H1 (cell line): ENCODE results near the gene SLC27A1. TPM values are rescaled to one million over a fixed set of nuclear protein-coding genes. Genes with fewer than 3 reads are reported as not detected.

Experiments
- polyA plus RNA-seq, 7 experiments: library from polyadenylated mRNA; depleted of rRNA in 3 of 7; stranded (reverse) in 5 of 7; unstranded in 2 of 7; fragments of >200 nt in 5 of 7; fragments of 200-250 nt in 2 of 7; gene quantifications; 1 replicate in 5 of 7; 2 replicates in 1 of 7; 4 replicates in 1 of 7; pipeline versions ENCODE4 v1.2.1 to v1.2.3, GENCODE V29; 2011 to 2013; ENCODE audit warnings: missing spikeins in 2 of 7, mixed read lengths in 2 of 7
- total RNA-seq: library from RNA; stranded (reverse); fragmentation: NEBNext Ultra II Directional; extraction: Animal tissue kit (Norgen Biotek cat#: 25700); gene quantifications from 2 replicates; pipeline ENCODE4 v1.2.1, GENCODE V29; 2021
- TF ChIP-seq, protein P1 (sequence below): fragments of 300-600 bp; sonication (generic); IDR thresholded peaks from 2 replicates; pipeline ENCODE4 v1.7.1; 2012; ENCODE audit warnings: low read length, moderate library complexity, mild to moderate bottlenecking, inconsistent platforms; ENCODE audit not compliant: insufficient replicate concordance

SLC27A1 gene
- total and polyA plus RNA-seq, 2 of the 8 experiments (the other 6 are each of a cell fraction or from before 2014, with no cell fraction given) = 7.5 to 9.1 TPM

DNA sequence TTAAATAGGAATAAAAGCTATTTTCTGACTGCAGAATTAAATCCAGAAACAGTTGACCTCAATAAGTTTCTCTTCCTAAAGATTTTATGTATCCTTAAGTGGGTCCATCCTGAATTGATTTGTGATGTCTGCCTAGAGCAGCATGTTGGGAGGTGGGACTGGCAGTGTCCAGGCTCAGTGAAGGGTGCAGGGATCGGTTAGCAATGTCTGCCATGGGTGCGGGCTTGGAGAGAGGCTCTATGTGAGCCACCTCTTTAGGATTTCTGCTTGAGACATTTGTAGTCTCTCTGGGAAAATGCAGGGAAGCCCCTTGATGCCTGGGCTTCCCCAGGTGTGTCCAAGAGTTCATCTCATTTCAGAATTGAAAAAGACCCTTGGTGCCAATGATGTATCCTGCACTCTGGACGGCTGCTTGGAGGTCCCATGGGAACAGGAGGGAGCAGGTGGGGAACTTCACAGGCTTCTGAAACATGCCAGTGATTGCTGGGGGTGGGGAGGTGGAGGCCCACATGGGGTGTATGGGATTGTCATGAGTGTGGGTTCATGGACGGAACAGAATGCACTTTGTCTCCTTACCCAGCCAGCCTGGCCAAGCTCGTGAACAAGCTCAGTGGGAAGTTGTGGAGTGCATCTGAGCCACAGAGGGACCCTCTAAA is 78.9 kb downstream of the SLC27A1 start (continued):
- TF ChIP-seq, protein P1, sequence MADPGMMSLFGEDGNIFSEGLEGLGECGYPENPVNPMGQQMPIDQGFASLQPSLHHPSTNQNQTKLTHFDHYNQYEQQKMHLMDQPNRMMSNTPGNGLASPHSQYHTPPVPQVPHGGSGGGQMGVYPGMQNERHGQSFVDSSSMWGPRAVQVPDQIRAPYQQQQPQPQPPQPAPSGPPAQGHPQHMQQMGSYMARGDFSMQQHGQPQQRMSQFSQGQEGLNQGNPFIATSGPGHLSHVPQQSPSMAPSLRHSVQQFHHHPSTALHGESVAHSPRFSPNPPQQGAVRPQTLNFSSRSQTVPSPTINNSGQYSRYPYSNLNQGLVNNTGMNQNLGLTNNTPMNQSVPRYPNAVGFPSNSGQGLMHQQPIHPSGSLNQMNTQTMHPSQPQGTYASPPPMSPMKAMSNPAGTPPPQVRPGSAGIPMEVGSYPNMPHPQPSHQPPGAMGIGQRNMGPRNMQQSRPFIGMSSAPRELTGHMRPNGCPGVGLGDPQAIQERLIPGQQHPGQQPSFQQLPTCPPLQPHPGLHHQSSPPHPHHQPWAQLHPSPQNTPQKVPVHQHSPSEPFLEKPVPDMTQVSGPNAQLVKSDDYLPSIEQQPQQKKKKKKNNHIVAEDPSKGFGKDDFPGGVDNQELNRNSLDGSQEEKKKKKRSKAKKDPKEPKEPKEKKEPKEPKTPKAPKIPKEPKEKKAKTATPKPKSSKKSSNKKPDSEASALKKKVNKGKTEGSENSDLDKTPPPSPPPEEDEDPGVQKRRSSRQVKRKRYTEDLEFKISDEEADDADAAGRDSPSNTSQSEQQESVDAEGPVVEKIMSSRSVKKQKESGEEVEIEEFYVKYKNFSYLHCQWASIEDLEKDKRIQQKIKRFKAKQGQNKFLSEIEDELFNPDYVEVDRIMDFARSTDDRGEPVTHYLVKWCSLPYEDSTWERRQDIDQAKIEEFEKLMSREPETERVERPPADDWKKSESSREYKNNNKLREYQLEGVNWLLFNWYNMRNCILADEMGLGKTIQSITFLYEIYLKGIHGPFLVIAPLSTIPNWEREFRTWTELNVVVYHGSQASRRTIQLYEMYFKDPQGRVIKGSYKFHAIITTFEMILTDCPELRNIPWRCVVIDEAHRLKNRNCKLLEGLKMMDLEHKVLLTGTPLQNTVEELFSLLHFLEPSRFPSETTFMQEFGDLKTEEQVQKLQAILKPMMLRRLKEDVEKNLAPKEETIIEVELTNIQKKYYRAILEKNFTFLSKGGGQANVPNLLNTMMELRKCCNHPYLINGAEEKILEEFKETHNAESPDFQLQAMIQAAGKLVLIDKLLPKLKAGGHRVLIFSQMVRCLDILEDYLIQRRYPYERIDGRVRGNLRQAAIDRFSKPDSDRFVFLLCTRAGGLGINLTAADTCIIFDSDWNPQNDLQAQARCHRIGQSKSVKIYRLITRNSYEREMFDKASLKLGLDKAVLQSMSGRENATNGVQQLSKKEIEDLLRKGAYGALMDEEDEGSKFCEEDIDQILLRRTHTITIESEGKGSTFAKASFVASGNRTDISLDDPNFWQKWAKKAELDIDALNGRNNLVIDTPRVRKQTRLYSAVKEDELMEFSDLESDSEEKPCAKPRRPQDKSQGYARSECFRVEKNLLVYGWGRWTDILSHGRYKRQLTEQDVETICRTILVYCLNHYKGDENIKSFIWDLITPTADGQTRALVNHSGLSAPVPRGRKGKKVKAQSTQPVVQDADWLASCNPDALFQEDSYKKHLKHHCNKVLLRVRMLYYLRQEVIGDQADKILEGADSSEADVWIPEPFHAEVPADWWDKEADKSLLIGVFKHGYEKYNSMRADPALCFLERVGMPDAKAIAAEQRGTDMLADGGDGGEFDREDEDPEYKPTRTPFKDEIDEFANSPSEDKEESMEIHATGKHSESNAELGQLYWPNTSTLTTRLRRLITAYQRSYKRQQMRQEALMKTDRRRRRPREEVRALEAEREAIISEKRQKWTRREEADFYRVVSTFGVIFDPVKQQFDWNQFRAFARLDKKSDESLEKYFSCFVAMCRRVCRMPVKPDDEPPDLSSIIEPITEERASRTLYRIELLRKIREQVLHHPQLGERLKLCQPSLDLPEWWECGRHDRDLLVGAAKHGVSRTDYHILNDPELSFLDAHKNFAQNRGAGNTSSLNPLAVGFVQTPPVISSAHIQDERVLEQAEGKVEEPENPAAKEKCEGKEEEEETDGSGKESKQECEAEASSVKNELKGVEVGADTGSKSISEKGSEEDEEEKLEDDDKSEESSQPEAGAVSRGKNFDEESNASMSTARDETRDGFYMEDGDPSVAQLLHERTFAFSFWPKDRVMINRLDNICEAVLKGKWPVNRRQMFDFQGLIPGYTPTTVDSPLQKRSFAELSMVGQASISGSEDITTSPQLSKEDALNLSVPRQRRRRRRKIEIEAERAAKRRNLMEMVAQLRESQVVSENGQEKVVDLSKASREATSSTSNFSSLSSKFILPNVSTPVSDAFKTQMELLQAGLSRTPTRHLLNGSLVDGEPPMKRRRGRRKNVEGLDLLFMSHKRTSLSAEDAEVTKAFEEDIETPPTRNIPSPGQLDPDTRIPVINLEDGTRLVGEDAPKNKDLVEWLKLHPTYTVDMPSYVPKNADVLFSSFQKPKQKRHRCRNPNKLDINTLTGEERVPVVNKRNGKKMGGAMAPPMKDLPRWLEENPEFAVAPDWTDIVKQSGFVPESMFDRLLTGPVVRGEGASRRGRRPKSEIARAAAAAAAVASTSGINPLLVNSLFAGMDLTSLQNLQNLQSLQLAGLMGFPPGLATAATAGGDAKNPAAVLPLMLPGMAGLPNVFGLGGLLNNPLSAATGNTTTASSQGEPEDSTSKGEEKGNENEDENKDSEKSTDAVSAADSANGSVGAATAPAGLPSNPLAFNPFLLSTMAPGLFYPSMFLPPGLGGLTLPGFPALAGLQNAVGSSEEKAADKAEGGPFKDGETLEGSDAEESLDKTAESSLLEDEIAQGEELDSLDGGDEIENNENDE = no peak
